SW 1271 (cell line): Measurements from ENCODE around the gene PIPOX.

Source experiments
- DNase-seq, 2 experiments: peaks; one replicate each; lab custom pipeline; 2025; lab: John Stamatoyannopoulos, UW

PIPOX gene

DNA sequence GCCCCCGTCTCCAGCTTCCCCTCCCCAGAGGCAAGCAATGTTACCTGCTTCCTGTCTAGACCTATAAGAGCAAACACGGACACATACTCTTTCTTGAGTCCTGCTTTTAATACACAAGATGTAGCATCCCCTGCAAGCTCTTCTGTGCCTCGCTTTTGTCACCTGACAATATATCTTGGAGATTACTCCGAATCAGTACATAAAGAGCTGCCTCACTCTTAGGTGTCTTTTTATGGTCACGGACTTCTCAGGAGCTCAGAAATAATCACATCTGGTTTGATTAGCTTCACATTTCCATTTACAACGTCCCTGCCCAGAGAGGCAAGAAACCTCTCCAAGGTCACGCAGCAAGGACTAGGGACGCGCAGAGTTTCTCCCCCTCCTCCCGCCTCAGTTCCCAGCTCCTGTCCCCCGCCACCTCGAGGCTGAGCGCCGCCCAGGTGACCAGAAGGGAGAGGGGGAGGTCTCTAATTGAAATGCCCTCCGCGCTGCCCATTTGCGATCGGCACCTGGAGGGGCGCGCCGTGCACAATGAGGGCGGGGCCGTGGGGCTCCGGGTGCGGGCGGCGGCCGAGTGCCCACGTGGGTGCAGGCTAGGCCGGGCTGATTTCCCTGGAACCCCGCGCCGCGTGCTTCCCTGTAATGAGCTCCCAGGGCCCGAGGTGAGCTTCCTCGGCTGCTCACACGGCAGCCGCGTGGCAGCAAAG lies 23.3 kb upstream of the PIPOX start:
- DNase-seq: no peak

GRCh38 chr17:29020576-29020975 lies 22.4 kb upstream of the PIPOX start:
- no peak for DNase-seq

DNA sequence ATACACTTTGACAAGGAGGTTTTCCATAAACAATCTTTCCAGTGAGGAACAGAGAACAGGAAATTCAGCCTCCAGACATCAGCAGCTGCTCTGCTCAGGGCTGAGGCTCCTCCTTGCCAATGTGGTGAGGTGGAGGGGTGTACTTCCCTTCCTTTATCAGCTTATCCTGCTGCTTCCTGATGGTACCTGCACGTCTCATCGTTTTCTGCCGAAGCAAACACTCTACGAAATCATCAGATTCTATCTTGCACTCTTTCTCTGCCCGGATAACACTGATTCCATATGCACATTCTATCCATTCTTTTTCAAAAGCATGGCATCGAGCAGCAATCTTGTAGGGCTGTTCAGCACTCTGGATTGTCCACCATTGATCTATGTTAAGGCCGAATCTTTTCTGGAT lies 21.7 kb upstream of the PIPOX start:
- no peak for DNase-seq

GRCh38 chr17:29022074-29022473 lies 20.9 kb upstream of the PIPOX start:
- DNase-seq: no peak

- DNase-seq: no peak
These were observed 18.5 kb upstream of the PIPOX start for GRCh38 chr17:29024316-29024952.

DNA sequence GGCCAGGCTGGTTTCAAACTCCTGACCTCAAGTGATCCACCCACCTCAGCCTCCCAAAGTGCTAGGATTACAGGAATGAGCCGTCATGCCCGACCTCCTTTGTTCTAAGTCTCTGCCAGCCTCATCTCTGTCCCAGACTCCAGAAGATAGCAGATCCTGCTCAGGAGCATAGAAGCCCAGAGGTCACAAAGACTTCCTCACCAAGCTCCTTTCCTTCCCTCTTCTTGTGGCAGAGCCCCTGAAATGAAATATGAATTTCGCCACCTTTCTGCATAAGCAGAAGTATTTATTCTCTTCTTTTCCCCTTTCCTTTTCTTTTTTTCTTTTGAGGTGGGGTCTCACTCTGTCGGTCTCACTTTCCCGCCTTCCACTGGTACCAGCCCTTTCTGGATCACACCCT lies 11.5 kb upstream of the PIPOX start:
- DNase-seq: no peak

DNA sequence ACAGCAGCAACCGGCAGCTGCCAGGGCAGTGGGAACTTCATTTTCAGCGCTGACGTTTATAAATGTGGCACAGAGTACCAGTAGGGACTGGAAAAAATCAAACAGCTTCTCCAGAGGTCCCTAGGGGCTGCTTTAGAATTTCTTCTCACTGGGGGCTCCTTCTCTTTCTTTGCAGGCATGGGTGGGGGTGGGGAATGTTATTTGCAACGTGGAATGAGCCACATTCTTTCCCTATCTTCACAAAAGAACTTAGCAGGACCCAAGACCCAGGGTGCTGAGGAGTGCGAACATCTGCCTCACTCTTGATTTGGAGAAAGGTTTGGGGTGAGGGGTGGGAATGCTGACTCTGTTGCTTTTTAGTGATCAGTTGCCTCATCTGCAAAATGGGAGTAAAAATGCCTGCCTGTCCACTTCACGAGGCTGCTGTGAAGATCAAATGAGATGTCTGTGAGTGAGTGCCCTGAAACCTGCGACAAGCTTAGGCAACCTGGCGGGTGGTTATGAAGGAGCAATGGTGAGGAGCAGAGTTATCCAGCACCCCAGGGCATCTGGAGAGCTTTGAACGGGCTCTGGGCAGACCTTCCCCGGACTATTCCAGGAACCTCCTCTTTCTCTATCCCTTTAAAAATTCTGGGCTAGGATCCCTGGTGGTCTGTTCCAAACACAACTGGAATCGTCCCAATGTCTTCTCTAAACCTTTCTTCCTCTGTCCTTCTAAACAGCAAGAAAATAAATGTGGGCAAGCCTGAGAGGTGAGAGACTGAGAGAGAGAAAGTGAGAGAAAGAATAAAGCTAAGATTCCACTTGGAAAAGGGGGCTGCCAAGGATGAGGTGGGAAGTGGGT lies 10.7 kb upstream of the PIPOX start:
- no peak for DNase-seq

- no peak for DNase-seq
These were observed 10.1 kb upstream of the PIPOX start for GRCh38 chr17:29032857-29033197.

DNA sequence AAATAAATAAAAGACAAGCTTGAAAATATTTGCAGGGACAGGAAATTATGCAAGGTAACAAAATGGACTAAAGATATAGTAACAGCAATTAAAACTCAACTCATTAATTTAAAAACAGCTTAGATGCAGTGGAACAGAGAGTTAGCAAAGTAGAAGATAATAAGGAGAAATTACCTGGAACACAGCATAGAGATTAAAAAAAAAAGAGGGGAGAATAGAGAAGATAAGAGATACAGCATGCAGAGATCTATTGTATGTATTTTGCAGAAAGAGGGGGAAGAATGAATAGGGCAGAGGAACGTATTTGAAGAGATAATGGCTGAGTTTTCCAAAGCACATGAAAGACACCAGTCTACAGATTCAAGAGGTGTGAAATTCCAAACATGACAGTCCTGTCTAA lies 8.4 kb upstream of the PIPOX start:
- no peak for DNase-seq

- no peak for DNase-seq
These were observed 6.4 kb upstream of the PIPOX start for GRCh38 chr17:29036584-29036983.

GRCh38 chr17:29037739-29038084 lies 5.2 kb upstream of the PIPOX start:
- DNase-seq: no peak

DNA sequence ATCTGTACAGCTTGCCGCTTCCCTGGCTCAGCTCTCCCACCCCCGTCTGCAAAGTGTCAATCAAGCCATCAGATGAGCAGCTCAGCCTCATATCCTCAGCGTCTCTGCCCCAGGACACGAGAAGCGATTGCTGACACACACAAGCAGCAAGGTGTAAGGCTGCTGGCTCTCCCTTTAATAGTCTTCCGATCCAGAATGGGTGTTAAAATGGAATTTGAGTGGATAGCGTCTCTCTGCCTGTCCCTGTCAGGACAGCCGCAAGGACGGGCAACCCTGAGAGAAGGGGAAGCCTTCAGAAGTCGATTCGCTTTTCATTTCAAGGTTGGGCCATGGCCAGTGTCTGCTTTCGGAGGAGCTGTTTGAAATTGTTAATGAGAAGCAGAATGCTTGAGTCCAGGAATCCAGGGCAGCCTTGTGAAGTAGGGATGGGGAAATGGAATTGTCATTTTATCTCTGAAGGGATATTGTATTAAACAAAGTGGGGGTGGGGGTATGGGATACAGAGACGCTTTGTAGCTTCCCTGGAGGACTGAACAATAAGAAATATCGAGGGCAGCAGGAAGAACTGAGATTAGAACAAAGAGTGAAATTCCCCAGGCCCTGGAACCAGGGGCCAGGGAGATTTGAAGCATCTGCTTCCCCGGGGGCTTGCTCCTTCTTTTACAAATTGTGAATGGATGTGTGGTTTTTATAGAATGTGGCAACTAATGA lies 4.7 kb upstream of the PIPOX start:
- no peak for DNase-seq

DNA sequence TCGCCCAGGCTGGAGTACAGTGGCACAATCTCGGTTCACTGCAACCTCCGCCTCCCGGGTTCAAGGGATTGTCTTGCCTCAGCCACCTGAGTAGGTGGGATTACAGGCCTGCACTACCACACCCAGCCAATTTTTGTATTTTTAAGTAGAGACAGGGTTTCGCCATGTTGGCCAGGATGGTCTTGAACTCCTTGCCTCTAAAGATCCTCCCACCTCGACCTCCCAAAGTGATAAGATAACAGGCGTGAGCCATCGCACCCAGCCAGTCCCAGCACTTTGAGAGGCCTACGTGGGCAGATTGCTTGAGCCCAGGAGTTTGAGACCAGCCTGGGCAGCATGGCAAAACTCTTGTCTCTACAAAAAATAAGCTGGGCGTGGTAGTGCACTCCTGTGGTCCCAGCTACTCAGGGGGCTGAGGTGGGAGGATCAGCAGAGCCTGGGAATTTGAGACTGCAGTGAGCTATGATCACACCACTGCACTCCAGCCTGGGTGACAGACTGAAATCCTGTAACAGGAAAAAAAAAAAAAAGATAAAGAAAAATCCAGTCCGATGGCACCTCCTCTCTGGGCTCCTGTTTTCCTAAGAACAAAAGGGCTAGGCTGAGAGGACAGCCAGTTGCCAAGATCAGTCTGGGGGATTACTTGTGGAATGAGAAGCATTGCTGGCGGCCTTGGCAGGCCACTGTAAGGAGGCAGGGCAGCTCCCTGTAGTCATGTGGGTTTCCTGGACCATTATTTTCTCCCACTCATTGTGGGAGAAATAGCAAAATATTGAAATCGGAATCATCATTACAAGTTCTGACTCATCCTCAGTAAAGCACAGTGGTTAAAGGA lies 3.0 kb upstream of the PIPOX start:
- DNase-seq: no peak

- DNase-seq: no peak
These were observed 1.9 kb upstream of the PIPOX start for GRCh38 chr17:29041091-29041490.

DNA sequence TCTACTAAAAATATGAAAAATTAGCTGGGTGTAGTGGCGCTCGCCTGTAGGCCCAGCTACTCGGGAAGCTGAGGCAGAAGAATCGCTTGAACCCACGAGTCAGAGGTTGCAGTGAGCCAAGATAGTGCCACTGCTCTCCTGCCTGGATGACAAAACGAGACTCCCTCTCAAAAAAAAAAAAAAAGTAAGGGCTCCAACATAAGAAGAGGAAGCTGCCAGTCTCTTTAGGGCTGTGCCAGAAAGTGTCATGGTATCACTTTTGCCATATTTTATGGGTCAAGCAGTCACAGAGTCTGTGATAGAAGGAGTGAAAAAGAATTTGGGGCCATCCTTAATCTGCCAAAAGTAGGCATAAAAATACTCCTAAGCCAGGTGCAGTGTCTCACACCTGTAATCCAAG lies 1.4 kb upstream of the PIPOX start:
- no peak for DNase-seq

DNA sequence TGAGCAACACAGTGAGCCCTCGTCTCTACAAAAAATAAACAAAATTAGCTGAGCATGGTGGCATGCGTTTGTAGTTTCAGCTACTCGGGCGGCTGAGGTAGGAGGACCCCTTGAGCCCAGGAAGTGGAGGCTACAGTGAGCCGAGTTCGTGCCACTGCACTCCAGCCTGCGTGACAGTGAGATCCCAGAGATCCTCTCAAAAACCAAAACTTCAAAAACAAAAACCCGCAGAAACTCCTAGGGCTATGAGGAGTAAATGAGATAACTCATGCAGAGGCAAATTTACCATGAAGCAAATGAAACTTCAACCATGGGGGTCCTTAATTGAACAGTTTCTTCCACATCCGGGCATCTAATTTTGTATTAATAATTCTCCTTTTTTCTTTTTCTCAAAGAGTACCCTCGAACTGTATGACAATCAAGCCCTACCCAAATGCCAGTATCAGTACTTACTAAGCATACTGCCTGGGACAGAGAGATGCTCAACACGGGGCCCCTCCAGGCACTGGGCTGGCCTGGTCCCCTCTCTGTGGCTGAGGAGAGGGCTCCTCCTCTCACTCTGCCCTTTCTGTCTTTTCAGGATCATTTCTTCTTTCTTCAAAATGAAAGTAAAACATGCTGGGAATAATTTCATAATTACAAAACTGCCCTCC lies 789 bp upstream of the PIPOX start:
- DNase-seq: no peak

GRCh38 chr17:29043539-29044145 lies 701 bp downstream of the PIPOX start:
- DNase-seq: no peak

DNA sequence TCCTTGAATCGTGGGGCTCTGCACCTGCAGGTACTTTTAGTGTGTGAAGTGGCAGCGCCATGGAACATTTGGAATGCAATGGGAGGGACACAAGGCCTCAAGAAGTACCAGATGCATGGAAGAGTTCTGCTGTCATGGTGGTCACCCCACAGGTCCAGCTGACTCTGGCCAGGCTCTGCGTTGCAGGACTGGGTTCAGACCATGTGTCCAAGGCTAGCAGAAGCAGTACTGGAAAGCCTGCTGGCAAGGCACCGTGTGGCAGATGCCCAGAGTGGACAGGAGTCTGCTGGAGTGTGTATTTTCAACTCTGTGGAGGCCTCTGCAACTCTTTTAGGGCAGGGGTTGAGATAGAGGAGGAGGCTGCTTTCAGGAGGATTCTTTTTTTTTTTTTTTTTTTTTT lies 2.1 kb downstream of the PIPOX start:
- DNase-seq: no peak

- no peak for DNase-seq
These were observed 3.0 kb downstream of the PIPOX start for GRCh38 chr17:29045734-29046472.

DNA sequence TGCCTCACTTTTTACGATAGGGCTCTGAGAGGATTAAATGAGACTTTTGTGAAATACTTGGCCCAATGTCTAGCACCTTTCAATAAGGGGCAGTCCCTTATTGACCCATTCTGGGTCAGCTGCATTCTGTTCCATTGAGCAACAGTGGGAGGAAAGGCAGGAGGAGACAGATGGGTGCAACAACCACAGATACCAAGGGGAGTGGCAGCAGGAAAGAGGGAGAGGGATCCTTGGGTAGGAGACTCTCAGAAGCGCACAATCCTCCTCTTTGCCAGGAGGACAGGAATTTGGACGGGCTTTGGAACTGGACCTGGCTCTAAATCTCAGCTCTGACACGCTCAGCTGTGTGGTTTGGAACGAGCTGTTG lies 3.5 kb downstream of the PIPOX start:
- DNase-seq: no peak
